ENCODE data around the gene SECTM1. TPM values are rescaled to one million over a fixed set of nuclear protein-coding genes. Genes with fewer than 3 reads are reported as not detected.

Gene SECTM1
- total and polyA plus RNA-seq, 9 of the 15 experiments (the other 6 are each of a cell fraction or from before 2014, with no cell fraction given), result 0.11 to 0.46 (median 0.18) TPM; not detected in 6

GRCh38 chr17:82314727-82315605 lies 18.6 kb downstream of the SECTM1 start (continued):
- TF ChIP-seq ZBTB49 (CRISPR knock-in tag; IDR thresholded peaks at IDR 0.05; ENCODE audit: borderline replicate concordance), result no peak
- TF ChIP-seq RAD51 (IDR thresholded peaks at IDR 0.05; ENCODE audit: borderline replicate concordance, low read depth), result no peak
- no peak for TF ChIP-seq AFF1 (IDR thresholded peaks at IDR 0.05; ENCODE audit: low read depth in 1 of 2, partially characterized antibody in 2 of 2)
- TF ChIP-seq YBX1 (IDR thresholded peaks at IDR 0.05), result no peak
- no peak for TF ChIP-seq ZNF766 (CRISPR knock-in tag; conservative IDR thresholded peaks at IDR 0.05)
- TF ChIP-seq FUS (optimal IDR thresholded peaks at IDR 0.05; ENCODE audit: low read depth, low read length), result no peak
- TF ChIP-seq ZNF668 (CRISPR knock-in tag; IDR thresholded peaks at IDR 0.05), result no peak
- no peak for TF ChIP-seq NR1H2 (CRISPR knock-in tag; IDR thresholded peaks at IDR 0.05)
- TF ChIP-seq ZNF23 (CRISPR knock-in tag; IDR thresholded peaks at IDR 0.05), result no peak
- TF ChIP-seq KLF16 (IDR thresholded peaks at IDR 0.05), result no peak
- TF ChIP-seq MXI1 (IDR thresholded peaks at IDR 0.05; ENCODE audit: low read depth, low read length), result no peak
- TF ChIP-seq ESRRB (CRISPR knock-in tag; IDR thresholded peaks at IDR 0.05; ENCODE audit: borderline replicate concordance), result no peak
- peak; percentile 39 to 53 for TF ChIP-seq E2F6 (IDR thresholded peaks at IDR 0.05; ENCODE audit: borderline replicate concordance in 1 of 2, extremely low read depth in 1 of 2, insufficient read depth in 1 of 2, insufficient read length in 1 of 2, low read depth in 1 of 2, low read length in 1 of 2, poor library complexity in 1 of 2, severe bottlenecking in 1 of 2)
- TF ChIP-seq ZC3H8 (IDR thresholded peaks at IDR 0.05), result no peak
- TF ChIP-seq ARID4B (CRISPR knock-in tag; IDR thresholded peaks at IDR 0.05), result no peak
